Upper lobe of right lung (tissue), 1 donor: ENCODE data around the gene SLC22A15. TPM values are rescaled to one million over a fixed set of nuclear protein-coding genes. Genes with fewer than 3 reads are reported as not detected.

Experiments used
- ATAC-seq: fragments of 200-7000 bp; cut with Tn5 transposase; one replicate; pipeline ENCODE4 v1.9.1; 2020; ENCODE audit warnings: mild to moderate bottlenecking, moderate library complexity
- DNase-seq: peaks from one replicate; pipeline ENCODE4 v3.0.0-alpha.2; 2020
- H3K27ac ChIP-seq: fragments of 200-600 bp; one replicate; pipeline ENCODE4 v1.8.0; 2022
- H3K27me3 ChIP-seq: fragments of 200-600 bp; one replicate; pipeline ENCODE4 v1.8.0; 2022; ENCODE audit warnings: mild to moderate bottlenecking
- H3K36me3 ChIP-seq: fragments of 200-600 bp; one replicate; pipeline ENCODE4 v1.8.0; 2022
- H3K4me1 ChIP-seq: fragments of 200-600 bp; one replicate; pipeline ENCODE4 v1.8.0; 2022
- H3K4me3 ChIP-seq: fragments of 200-600 bp; one replicate; pipeline ENCODE4 v1.8.0; 2022; ENCODE audit warnings: mild to moderate bottlenecking
- H3K9me3 ChIP-seq: fragments of 200-600 bp; one replicate; pipeline ENCODE4 v1.8.0; 2022
- intact Hi-C: fragments of 100-400 bp; cut with DNase I; formaldehyde crosslinking; loops from one replicate; pipeline ENCODE4 v1.11.0; 2022
- total RNA-seq: library from RNA; stranded (reverse); fragmentation: NEBNext Ultra II Directional; extraction: Animal tissue kit (Norgen Biotek cat#: 25700); gene quantifications from one replicate; pipeline ENCODE4 v1.2.1, GENCODE V29; 2021
- TF ChIP-seq, protein P1 (sequence below): fragments of 200-600 bp; IDR thresholded peaks from one replicate; pipeline ENCODE4 v1.8.0; 2022; ENCODE audit warnings: antibody characterized with exemption
- donor health status: DM: no; HTN: yes; CAD: no; lungs with severe emphysema.

Gene SLC22A15
- total RNA-seq, 1 donor from 2014 or later, result 25.7 TPM

DNA sequence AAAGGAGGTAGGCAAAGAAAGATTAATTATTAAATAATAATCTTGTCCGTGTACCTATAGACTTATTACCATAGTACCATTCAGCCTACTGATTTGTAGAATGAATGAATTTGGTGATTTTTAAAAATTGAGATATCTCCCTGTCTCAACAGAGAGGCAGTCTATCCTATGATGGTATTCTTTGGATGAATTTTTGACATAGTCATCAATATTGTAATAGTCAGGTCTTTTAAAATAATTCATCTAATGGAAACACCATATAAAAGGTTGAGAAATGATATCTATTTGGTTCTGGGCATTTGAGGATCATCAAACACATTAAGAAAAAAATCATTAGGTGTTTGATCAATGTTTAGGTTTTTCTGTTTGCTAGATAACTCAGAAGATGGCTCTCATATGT, 99.3 kb downstream of the SLC22A15 start:
- H3K36me3 ChIP-seq, result no peaks in the 10 kb centered on the region
- H3K27ac ChIP-seq, result no peak overlapping the region
- intact Hi-C loops, result no loop called here
- TF ChIP-seq, protein P1, sequence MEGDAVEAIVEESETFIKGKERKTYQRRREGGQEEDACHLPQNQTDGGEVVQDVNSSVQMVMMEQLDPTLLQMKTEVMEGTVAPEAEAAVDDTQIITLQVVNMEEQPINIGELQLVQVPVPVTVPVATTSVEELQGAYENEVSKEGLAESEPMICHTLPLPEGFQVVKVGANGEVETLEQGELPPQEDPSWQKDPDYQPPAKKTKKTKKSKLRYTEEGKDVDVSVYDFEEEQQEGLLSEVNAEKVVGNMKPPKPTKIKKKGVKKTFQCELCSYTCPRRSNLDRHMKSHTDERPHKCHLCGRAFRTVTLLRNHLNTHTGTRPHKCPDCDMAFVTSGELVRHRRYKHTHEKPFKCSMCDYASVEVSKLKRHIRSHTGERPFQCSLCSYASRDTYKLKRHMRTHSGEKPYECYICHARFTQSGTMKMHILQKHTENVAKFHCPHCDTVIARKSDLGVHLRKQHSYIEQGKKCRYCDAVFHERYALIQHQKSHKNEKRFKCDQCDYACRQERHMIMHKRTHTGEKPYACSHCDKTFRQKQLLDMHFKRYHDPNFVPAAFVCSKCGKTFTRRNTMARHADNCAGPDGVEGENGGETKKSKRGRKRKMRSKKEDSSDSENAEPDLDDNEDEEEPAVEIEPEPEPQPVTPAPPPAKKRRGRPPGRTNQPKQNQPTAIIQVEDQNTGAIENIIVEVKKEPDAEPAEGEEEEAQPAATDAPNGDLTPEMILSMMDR, result no peak
- ATAC-seq (no peak), DNase-seq (no peak)
- no peaks in the 10 kb centered on the region for H3K27me3 ChIP-seq
- no peaks in the 10 kb centered on the region for H3K9me3 ChIP-seq
- H3K4me3 ChIP-seq, result no peak overlapping the region
- no peaks in the 10 kb centered on the region for H3K4me1 ChIP-seq

DNA sequence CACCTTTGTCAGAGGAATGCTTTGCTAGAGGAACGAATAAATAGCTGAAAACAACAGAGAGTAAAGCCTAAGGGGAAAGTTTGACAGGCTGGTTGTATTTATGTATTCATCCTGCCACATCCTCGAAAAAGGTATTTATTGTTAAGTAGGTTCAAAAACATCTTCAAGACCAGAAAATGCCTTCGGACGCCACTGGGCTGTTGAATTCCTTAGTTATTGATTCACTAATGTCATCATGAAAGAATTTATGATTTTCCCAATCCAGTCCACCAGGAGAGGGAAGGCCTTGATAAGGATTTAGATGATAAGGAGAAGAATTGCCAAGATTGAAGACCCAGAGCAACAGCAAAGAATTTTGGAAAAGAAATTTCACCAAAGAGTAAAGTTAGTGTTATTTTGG, 99.7 kb downstream of the SLC22A15 start:
- no peaks in the 10 kb centered on the region for H3K9me3 ChIP-seq
- intact Hi-C loops, result no loop called here
- no peak overlapping the region for H3K4me3 ChIP-seq
- no peaks in the 10 kb centered on the region for H3K4me1 ChIP-seq
- no peaks in the 10 kb centered on the region for H3K27me3 ChIP-seq
- no peak overlapping the region for H3K27ac ChIP-seq
- ATAC-seq (no peak), DNase-seq (no peak)
- no peaks in the 10 kb centered on the region for H3K36me3 ChIP-seq
- TF ChIP-seq, protein P1, result no peak

DNA sequence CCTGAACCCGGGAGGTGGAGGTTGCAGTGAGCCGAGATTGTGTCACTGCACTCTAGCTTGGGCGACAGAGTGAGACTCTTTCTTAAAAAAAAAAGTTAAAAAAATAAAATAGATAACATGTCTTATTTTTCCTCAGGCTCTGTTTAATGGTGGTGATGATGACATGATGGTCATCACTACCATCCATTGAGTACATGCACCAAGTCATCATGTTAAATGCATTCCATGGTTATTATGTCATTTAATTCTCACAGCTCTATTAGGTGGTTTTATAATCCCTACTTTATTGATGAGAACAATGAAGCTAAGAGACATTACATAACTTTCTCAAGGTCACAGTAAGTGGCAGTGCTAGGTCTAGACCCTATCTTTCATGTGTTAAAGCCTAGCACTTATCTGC, 100.5 kb downstream of the SLC22A15 start:
- TF ChIP-seq, protein P1, result no peak
- no peak overlapping the region for H3K4me3 ChIP-seq
- ATAC-seq (no peak), DNase-seq (no peak)
- H3K27ac ChIP-seq, result no peak overlapping the region
- intact Hi-C loops, result no loop called here
- H3K4me1 ChIP-seq, result no peaks in the 10 kb centered on the region
- H3K36me3 ChIP-seq, result no peaks in the 10 kb centered on the region
- no peaks in the 10 kb centered on the region for H3K27me3 ChIP-seq
- H3K9me3 ChIP-seq, result no peaks in the 10 kb centered on the region

DNA sequence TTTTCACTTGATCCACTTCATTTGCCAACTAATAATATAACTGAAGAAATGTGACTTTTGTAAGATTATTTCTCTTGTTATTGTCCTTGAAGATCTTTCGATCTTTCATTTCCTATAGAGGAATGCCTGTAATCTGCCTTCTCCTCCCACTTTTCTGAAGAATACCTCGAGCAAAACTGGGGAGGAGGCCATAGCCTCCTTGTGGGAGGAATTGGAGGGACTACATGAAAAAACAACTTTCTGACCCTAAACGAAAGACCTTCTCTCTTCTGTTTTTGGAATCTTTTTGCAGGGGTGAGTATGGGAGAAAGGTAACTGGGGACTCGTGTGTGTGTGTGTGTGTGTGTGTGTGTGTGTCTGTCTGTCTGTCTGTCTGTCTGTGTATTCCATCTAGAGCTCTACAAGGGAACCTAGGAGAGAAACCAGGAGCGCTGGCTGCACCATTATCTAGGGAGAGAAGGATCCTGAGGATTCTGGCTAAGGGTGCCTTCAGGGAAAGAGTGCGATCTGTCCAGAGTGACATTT, 102.4 kb downstream of the SLC22A15 start:
- TF ChIP-seq, protein P1, result no peak
- Histone ChIP-seq H3K27ac (no peak overlapping the region), H3K4me3 (no peak overlapping the region), H3K9me3 (no peaks in the 10 kb centered on the region), H3K36me3 (no peaks in the 10 kb centered on the region), H3K27me3 (no peaks in the 10 kb centered on the region), H3K4me1 (no peaks in the 10 kb centered on the region)
- DNase-seq (no peak), ATAC-seq (no peak)
- intact Hi-C loops, result no loop called here

DNA sequence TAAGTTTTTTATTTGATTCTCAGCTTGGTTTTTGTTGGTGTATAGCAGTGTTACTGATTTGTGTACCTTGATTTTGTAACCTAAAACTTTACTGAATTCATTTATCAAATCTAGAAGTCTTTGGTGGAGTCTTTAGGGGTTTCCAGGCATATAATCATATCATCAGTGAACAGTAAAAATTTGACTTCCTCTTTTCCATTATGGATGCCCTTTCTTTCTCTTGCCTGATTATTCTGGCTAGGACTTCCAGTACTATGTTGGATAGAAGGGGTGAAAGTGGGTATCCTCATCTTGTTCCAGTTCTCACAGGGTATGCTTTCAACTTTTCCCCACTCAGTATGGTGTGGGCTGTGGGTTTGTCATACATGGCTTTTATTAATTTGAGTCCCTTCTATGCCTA, 111.3 kb downstream of the SLC22A15 start:
- Histone ChIP-seq H3K27ac (no peak overlapping the region), H3K4me3 (no peak overlapping the region), H3K4me1 (no peaks in the 10 kb centered on the region), H3K9me3 (peaks cover 12% of the 10 kb centered on the region), H3K36me3 (no peaks in the 10 kb centered on the region), H3K27me3 (no peaks in the 10 kb centered on the region)
- TF ChIP-seq, protein P1, result no peak
- intact Hi-C loops, result no loop called here
- ATAC-seq (no peak), DNase-seq (no peak)

DNA sequence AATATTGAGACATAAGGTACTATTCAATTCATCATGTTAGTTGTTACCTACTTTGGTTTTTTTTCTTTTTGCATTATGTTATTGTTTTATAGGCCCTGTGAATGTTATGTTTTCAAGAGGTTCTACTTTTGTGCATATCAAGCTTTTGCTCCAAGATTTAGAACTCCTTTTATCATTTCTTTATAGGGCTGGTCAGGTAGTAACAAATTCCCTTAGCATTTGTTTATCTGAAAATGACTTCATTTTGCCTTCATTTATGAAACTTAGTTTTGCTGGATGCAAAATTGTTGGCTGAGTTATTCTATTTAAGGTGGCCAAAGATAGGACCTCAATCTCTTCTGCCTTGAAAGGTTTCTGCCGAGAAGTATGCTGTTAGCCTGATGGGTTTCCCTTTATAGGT, 113.6 kb downstream of the SLC22A15 start:
- H3K27me3 ChIP-seq, result no peaks in the 10 kb centered on the region
- H3K4me1 ChIP-seq, result no peaks in the 10 kb centered on the region
- intact Hi-C loops, result no loop called here
- ATAC-seq, result no peak
- H3K36me3 ChIP-seq, result no peaks in the 10 kb centered on the region
- H3K9me3 ChIP-seq, result peaks cover 13% of the 10 kb centered on the region
- DNase-seq, result no peak
- TF ChIP-seq, protein P1, result no peak
- H3K27ac ChIP-seq, result no peak overlapping the region
- no peak overlapping the region for H3K4me3 ChIP-seq
